ENCODE data around the gene WDR13.

DNA sequence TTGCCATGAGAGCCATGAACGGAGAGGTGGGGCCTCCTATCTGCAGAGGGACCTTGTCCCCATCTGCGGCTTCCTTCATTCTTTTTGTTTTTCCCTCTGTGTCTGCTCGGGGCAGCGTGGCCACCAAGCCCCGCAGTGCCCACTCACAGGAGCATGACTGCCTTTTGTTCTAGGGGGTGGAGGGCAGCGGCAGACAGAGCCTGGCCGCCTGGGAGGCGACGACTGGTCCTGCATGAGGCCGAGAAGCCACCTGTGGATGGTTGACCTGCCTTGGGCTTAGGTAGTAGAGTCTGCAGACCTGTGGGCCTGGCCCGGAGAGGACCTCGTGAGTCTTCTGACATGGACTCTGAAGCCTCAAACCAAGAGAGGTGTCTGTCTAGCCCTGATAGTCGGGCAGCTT, 21.6 kb upstream of the WDR13 start:
- TF ChIP-seq, protein P1, sequence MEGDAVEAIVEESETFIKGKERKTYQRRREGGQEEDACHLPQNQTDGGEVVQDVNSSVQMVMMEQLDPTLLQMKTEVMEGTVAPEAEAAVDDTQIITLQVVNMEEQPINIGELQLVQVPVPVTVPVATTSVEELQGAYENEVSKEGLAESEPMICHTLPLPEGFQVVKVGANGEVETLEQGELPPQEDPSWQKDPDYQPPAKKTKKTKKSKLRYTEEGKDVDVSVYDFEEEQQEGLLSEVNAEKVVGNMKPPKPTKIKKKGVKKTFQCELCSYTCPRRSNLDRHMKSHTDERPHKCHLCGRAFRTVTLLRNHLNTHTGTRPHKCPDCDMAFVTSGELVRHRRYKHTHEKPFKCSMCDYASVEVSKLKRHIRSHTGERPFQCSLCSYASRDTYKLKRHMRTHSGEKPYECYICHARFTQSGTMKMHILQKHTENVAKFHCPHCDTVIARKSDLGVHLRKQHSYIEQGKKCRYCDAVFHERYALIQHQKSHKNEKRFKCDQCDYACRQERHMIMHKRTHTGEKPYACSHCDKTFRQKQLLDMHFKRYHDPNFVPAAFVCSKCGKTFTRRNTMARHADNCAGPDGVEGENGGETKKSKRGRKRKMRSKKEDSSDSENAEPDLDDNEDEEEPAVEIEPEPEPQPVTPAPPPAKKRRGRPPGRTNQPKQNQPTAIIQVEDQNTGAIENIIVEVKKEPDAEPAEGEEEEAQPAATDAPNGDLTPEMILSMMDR (IDR thresholded peaks at IDR 0.05; ENCODE audit: poor library complexity), result no peak
- no peak for TF ChIP-seq EZH2 (IDR thresholded peaks at IDR 0.05; ENCODE audit: borderline replicate concordance)
